RCC 7860 (cell line): Measurements from ENCODE around the gene OR1B1.
"Not testable (repeated sequence)": the region's sequence is repeated elsewhere in the genome, so short reads cannot be mapped to it uniquely, and the experiment has no call there.

Source experiments
- DNase-seq: peaks from one replicate; pipeline ENCODE4 v3.0.0-alpha.2; 2015; ENCODE audit warnings: low spot score
- FAIRE-seq: peaks from 2 replicates; lab custom pipeline; 2012; peaks lifted over from hg19 to GRCh38; lab: Jason Lieb, UNC

The OR1B1 gene

DNA sequence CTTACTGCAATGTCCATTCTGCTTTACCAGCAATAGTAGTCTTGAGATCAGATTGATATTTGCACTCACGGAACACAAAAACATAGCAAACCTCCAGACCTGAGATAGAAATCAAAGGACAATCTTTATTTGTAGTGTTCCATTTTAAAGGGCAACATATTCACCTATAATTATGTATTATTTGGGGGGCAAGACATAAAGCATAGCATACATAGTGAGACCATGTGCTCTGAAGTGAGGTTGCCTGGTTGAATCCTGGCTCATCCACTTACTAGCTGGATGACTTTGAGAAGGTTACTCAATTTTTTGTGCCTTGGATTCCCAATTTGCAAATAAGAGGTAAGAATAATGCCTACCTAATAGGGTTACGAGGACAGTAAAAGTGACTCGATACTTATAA, at the start of gene OR1B1:
Gene OR1B1, minus strand, starts transcription at position 101 of the 400 bp plus-strand sequence.
- FAIRE-seq: no peak
- no peak for DNase-seq

DNA sequence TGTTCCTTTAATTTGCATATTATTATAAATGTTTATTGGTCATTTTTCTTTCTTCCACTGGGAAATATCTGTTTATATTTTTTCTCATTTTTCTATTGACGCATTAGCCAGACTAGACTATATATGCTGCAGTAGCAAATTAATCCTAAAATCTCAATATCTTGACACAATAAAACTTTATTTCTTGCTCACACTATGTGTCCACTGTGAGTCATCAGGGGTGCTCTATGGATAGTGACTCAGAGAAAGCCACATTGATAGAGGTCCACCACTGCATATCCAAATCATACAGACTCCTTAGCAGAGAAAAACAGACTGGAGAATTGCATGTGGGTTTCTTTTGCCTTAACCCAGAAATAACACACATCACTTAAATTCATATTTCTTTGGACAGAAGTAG, 38.3 kb upstream of the OR1B1 start:
- DNase-seq: no peak
- FAIRE-seq: no peak

DNA sequence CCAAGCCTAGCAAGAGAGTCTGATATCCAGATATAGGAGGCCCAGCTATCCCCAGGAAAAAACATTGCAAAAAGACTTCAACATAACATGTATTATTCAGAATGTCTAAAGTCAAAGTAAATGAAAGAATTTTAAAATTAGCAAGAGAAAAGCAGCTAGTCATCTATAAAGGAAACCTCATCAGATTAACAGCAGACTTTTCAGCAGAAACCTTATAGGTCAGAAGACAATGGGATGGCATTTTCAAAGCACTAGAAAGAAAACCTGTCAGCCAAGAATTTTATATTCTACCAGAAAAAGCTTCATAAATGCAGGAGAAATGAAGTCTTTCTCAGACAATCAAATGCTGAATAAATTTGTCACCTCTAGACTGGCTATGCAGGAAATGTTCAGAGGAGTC, 27.4 kb upstream of the OR1B1 start:
- DNase-seq: no peak
- FAIRE-seq: no peak

DNA sequence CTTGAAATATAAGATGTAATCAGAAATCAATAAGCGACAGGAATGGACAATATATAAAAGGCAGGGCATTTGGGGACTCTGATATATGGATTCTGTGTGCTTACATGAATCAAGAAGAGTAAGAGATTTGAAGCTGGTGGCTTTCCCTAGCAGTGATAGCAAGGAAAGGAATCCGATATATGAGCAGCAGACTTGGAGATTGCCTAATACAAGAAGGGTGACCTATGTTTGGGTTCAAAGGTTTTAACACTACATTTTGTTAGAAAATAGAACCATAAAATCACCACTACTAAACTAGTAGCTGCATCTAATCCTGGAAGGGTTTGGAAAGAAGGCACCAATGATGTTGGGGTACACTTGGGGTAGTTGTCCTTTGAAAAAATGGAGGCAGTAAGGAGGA, 15.1 kb upstream of the OR1B1 start:
- FAIRE-seq (no peak), DNase-seq (no peak)

DNA sequence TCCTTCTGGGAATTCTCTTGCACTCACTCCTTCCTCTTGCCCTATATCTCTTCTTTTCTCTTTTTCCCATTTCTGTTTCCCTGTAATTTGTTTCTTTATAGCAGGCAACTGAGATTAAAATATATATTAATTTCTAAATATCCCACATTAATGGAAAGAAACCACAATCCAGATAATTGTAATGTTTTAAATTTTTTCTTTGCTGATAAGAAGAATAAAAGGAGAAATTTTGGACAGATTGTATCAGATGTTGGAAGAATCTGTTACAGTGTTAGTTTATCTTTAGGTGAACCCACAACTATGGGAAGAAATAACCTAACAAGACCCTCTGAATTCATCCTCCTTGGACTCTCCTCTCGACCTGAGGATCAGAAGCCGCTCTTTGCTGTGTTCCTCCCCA, 4.0 kb upstream of the OR1B1 start, which contains the start of gene OR1L1:
Gene OR1L1, plus strand, starts transcription at position 301 of the 400 bp plus-strand sequence. Its CDS starts 0 bp downstream, at position 301.
- no peak for DNase-seq
- FAIRE-seq: no peak

DNA sequence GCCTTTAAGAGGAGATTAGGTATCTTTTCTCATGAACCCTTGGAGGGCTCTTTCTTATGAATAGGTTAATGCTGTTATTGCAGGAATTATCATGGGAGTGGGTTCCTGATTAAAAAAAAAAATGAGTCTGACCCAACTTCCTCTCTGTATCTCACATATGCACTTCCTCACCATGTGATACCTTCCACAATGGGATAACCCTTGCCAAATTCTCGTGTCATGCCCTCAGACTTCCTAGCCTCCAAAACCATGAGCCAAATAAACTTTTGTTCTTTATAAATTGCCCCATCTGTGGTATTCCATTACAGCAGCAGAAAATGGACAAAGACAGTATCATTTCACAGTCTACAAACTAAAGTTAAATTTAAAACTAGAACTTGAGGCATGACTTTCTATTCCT, 1.0 kb downstream of the OR1B1 start:
- no peak for FAIRE-seq
- DNase-seq: no peak

DNA sequence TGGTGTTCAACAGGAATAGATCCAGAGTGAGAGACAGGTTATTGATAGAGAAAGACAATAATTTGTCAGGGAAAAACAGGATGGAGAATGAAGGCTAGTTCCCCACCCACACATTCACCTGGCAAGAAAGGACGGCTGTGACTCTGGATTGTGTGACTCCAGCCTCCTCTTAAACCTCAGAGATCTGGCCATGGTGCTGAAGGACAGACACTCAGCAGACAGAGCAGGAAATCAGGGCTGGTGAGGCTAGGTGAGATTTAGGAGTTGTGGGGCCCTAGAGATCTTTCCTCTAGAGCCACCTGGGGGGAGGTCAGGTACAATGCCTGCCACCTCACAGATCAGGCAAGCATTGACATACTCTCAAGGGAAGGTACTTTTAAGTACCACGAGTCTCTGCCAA, 15.2 kb downstream of the OR1B1 start:
- DNase-seq (no peak), FAIRE-seq (no peak)

DNA sequence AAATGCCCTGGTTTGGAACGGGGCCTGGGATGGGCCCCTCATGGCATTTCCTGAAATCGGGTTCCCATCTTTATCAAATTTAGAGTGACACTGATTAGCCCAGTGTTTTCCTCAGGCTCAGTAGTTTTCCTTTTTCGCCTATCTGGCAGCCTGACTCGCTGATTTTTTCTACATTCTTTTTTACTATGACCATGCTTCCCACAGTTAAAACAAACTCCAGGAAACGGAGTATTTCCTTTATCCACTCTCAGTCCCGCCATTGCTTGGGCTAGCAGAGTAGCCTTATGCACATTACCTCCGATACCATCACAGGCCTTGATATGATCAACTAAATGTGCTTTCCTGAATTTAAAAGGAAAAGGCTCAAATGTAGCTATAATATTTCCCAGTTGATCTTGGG, 37.4 kb downstream of the OR1B1 start:
- FAIRE-seq: no peak

DNA sequence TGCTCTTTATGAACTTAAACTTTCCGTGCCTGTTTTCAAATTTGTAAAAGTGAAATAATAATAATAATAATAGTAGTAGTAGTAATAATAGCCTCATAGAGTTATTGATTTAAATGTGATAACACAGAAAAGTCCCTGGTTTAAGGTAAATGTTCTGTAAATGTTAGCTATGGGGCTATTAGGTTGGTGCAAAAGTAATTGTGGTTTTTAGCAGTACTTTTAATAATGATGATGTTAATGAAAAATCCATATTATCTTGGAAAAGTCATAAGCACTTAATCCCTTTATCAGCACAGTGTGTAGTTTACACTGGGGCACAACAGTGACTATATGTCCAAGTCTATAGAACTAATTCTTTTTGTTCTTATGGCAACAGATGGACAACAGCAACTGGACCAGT, 43.1 kb downstream of the OR1B1 start, which contains the start of gene OR1Q1:
Gene OR1Q1, plus strand, starts transcription at position 377 of the 400 bp plus-strand sequence. Its CDS starts 0 bp downstream, at position 377.
- no peak for DNase-seq
- FAIRE-seq: no peak

More for the DNA sequence above, 37.4 kb downstream of the OR1B1 start:
- no peak for DNase-seq

DNA sequence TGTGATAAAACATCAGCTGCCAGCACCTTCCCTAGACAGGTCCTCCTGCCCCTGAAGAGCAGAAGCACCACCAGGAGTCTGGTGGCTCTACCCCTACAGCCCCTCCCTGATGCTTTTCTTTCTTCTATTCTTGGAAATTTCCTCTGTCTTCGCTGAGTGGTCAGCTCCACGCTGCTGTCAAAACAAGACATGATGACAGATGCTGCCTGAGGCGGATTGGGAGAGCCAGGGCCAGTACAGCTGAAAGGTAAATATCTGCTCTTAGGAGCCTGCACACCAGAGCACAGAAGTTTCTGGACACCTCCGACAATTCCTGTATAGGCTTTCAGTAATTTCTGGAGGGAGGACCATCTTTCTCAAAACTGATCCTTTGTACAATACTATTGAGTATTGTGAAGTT, 47.6 kb downstream of the OR1B1 start:
- FAIRE-seq: no peak
- DNase-seq: no peak

DNA sequence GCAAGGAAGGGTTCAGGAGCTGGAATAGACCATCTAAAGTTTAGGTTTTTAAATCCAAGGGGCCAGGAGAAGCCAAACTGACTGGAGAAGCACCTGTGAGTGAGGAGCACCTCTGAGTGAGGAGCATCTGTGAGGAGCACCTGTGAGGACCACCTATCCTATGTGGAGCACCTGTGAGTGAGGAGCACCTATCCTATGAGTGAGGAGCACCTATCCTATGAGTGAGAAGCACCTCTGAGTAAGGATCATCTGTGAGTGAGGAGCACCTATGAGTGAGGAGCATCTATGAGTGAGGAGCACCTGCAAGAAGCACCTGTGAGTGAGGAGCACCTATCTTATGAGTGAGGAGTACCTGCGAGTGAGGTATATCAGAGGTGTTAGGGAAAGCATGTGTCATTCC, 50.8 kb downstream of the OR1B1 start:
- DNase-seq (no peak), FAIRE-seq (no peak)

DNA sequence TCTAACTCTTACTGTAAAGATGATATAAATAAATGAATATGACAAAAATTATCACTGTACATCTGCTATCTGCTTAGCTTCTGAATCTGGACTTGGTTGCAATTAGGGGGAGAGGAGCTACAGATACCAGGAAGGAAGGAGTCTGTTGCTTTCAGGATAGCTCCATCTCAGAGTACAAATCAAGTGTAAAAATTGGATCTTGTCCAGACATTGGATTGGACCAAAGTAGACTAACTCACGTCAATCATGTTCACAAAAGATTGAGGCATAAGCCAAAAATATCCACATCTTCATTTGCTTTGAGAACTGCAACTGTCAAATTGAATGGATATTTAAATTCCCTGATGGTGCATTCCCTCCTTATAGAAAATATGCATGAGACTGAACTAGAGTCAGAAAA, 51.7 kb downstream of the OR1B1 start:
- FAIRE-seq (no peak), DNase-seq (no peak)

DNA sequence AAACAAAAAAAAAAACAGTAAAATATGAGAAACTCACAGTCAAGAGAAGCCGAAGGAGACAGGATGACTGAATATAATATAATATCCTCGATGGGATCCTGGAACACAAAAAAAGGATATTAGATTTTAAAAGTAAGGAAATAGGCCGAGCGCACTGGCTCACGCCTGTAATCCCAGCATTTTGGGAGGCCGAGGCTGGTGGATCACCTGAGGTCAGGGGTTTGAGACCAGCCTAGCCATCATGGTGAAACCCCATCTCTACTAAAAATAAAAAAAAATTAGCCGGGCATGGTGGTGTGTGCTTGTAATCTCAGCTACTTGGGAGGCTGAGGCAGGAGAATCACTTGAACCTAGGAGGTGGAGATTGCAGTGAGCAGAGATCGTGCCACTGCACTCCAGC, 74.1 kb downstream of the OR1B1 start, which contains the start of gene OR1L8:
Gene OR1L8, minus strand, starts transcription at position 101 of the 400 bp plus-strand sequence. CDS start 14,907 bp downstream, outside the sequence.
- not testable (repeated sequence) for DNase-seq, FAIRE-seq

DNA sequence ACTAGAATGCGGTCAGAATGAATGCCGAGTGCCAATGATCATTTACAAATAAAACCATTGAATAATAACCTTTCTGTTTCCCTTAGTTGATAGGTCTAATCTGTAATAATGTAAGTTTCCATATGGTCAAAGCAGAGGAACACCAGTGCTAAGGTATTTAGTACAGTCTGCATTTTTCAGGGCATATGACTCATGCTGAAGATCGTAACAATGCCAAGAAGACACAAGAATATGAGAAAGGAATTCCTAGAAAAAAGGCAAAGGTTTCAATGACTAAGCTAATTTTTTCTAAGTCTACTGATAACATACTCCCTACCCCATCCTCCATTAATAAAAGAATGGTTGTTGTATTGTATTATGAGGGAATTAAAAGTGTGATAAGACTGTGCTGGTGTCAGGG, 77.1 kb downstream of the OR1B1 start:
- FAIRE-seq (peak; percentile 85), DNase-seq (peak; percentile 63)

DNA sequence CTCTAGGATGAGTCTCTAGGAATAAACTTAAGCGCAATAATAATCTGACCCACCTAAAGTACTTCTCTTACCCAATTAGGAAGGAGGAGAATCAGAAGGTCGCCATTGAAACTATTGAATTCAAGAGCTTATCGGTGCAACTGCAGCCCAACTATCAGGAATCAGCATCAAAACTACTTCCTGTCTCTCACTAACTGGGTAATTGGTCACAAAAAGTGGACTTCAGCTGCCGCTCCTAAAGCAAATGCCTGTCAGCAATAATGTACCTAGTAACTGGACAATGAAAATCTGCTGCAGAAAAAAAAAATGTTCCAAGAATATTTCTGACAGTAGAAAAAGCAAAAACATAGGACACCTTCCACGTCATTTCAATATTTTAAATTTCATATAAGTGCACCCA, 77.6 kb downstream of the OR1B1 start:
- FAIRE-seq: no peak

More for the DNA sequence above, 77.6 kb downstream of the OR1B1 start:
- DNase-seq: no peak
